ENCODE results near the gene CYTH1. TPM values are rescaled to one million over a fixed set of nuclear protein-coding genes. Genes with fewer than 3 reads are reported as not detected.

Gene CYTH1
- total and polyA plus RNA-seq, 10 of the 15 experiments (the other 5 are each of a cell fraction or from before 2014, with no cell fraction given): 6.6 to 188 (median 145) TPM

DNA sequence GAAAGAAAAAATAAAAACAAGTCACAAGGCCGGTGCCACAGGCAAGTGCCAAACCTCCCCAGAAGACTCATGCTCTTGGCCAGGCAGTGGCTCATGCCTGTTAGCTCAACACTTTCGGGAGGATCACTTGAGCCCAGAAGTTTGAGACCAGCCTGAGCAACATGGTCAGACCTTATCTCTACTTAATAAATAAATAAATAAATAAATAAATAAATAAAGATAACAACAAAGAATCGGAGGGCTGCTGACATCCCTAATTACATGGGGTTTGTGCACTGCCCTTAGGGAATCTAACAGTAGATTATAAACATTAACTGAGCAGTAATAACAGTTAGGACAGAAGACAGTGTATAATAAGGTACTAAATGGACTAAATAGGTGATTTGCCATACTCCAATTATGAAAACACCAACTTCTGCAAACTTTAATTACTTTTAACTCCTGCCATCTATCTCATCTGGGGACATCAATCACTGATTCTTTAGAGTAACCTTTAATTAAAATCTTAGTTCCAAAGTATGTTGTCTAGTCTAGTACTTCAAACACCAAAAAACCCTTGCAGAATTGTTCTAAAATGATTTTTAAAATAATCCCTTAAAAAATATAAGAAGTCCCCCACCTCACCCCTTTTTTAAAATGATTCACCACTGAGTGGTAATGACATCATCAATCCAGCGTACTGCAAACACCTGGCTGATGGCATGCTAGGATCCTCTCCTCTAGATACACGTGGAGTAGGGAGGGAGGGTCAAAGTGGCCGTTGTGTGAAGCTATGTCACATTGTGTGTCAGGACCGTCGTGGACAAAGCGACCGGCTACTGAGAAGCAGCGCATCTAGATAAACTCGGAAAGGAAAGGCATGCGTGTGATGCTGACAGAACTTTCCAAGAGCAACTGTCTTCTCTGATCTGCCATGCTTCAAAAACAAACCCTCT is 28.5 kb downstream of the CYTH1 start (continued):
- TF ChIP-seq, protein P1, sequence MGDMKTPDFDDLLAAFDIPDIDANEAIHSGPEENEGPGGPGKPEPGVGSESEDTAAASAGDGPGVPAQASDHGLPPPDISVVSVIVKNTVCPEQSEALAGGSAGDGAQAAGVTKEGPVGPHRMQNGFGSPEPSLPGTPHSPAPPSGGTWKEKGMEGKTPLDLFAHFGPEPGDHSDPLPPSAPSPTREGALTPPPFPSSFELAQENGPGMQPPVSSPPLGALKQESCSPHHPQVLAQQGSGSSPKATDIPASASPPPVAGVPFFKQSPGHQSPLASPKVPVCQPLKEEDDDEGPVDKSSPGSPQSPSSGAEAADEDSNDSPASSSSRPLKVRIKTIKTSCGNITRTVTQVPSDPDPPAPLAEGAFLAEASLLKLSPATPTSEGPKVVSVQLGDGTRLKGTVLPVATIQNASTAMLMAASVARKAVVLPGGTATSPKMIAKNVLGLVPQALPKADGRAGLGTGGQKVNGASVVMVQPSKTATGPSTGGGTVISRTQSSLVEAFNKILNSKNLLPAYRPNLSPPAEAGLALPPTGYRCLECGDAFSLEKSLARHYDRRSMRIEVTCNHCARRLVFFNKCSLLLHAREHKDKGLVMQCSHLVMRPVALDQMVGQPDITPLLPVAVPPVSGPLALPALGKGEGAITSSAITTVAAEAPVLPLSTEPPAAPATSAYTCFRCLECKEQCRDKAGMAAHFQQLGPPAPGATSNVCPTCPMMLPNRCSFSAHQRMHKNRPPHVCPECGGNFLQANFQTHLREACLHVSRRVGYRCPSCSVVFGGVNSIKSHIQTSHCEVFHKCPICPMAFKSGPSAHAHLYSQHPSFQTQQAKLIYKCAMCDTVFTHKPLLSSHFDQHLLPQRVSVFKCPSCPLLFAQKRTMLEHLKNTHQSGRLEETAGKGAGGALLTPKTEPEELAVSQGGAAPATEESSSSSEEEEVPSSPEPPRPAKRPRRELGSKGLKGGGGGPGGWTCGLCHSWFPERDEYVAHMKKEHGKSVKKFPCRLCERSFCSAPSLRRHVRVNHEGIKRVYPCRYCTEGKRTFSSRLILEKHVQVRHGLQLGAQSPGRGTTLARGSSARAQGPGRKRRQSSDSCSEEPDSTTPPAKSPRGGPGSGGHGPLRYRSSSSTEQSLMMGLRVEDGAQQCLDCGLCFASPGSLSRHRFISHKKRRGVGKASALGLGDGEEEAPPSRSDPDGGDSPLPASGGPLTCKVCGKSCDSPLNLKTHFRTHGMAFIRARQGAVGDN (IDR thresholded peaks at IDR 0.05): no peak
- TF ChIP-seq PAX5 (IDR thresholded peaks at IDR 0.05; ENCODE audit: borderline replicate concordance, low read depth, low read length) (no peak), SREBF1 (IDR thresholded peaks at IDR 0.05; ENCODE audit: low read length) (no peak), PML (IDR thresholded peaks at IDR 0.05; ENCODE audit: low read length) (no peak), KLF5 (IDR thresholded peaks at IDR 0.05; ENCODE audit: partially characterized antibody) (no peak), BHLHE40 (IDR thresholded peaks at IDR 0.05; ENCODE audit: borderline replicate concordance in 1 of 2, low read depth in 2 of 2, low read length in 1 of 2) (no peak), JUNB (IDR thresholded peaks at IDR 0.05) (peak; percentile 21; the same call in 1 of the 2 replicates)
- TF ChIP-seq, protein P2, sequence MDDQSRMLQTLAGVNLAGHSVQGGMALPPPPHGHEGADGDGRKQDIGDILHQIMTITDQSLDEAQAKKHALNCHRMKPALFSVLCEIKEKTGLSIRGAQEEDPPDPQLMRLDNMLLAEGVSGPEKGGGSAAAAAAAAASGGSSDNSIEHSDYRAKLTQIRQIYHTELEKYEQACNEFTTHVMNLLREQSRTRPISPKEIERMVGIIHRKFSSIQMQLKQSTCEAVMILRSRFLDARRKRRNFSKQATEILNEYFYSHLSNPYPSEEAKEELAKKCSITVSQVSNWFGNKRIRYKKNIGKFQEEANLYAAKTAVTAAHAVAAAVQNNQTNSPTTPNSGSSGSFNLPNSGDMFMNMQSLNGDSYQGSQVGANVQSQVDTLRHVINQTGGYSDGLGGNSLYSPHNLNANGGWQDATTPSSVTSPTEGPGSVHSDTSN (IDR thresholded peaks at IDR 0.05; ENCODE audit: insufficient replicate concordance, low read depth, low read length): no peak

Data from GM12878 (cell line).